HG02885 (cell line): ENCODE measurements around the gene EIF2AK2.

Source experiments
- ATAC-seq: cut with Tn5 transposase; IDR thresholded peaks from one replicate; pipeline ENCODE4 v1.9.1; 2021; ENCODE audit warnings: mild to moderate bottlenecking; ENCODE audit not compliant: unreplicated experiment, poor library complexity

EIF2AK2 gene

DNA sequence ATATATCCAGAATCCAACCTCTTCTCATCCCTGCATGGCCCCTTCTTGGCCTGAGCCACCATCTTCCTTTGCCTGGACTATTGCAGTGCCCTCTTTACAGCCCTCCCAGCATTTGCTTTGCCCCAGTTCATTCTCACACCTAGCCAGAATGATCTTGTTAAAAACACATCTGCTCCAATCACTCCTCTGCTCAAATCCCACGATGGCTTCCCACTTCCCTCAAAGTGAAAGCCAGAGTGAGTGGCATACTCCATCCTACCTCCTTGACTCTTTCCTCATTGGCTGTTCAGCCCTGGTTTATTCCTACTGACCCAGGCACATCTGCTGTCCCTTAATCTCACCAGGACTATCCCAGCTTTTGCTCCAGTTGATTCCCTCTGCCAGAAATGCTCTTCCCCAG, 17.0 kb upstream of the EIF2AK2 start:
- ATAC-seq = no peak

GRCh38 chr2:37171624-37171950, 14.8 kb upstream of the EIF2AK2 start:
- no peak for ATAC-seq

DNA sequence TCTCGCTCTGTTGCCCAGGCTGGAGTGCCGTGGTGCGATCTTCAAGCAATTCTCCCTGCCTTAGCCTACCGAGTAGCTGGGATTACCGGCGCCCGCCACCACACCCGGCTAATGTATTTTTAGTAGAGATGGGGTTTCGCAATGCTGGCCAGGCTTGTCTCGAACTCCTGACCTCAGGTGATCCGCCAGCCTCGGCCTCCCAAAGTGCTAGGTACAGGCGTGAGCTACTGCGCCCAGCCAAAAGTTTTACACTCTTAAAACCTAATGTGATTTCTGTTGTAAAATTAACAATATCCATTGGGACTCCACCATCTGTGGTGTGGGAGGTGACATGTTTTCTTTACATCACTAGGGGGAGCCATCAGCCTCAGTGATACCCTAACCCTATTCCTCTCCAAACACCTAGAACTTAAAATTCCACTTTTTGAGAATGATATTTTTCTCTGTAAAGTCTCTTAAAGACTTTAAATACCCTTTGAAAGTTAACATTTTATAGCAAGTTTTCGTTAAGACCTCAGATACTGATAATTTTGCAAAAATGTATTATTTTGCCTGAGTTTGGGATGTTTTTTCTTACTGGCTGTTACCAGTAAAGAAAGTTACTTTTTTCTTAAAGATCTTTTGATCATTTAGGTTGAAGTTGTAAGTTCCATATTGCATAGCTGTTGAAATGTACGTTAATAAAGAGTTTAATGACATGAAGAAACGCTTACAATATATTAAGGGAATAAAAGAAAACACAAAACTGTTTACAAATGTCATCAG, 11.6 kb upstream of the EIF2AK2 start:
- ATAC-seq = no peak

- no peak for ATAC-seq
Observed at GRCh38 chr2:37167636-37168180, 10.9 kb upstream of the EIF2AK2 start.

DNA sequence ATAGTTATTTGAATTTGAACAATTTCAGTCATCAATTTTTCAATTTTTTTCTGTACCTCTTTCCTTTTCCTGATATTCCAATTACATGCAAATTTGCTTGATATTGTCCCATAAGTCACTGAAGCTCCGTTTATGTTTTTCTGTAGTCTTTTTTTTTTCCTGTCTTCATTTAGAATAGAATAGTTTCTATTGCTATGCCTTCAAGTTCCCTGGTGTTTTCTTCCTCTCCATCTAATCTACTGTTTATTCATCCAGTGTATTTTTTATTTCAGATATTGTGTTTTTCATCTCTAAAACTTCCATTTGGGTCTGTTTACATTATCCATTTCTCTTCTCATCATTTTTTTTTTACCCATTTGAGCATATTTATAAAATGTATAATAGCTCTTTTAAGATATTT, 8.0 kb upstream of the EIF2AK2 start:
- no peak for ATAC-seq

DNA sequence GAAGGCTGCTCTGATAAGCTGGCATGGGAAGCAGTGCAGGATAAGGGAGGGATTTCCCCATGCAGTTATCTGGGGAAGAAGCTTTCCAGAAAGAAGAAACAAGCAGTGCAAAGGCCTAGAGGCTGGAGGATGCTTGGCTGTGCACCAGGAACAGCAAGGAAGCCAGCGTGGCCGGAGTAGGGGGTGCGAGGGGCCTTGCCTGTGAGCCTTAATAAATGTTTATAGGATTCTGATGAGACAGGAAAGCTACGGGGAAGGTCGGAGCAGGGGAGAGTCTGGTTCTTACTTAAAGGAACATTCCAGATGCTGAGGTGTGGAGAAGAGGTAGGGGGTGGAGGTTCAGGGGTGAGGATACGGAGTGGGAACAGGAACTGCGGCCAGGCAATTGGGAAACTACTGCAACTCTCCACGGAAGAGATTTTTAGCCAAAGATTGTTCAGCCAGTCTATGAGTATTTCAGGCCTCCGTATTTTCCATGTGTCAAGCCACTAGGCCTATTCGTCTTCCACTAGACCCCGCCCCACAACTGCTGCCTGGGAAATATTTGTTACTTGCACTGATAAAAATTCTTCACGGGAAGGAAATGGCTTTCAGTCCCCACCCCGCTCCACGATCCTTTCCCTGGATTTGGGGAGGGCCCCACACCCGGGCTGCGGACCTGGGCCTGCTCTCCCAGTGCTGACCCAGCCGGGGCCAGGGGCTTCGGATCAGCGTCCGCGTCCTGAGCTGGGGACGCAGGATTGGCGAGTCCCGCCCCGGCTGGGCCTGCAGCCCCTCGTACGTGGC, 516 bp downstream of the EIF2AK2 start:
- peak; percentile 13 for ATAC-seq

- no peak for ATAC-seq
Observed at GRCh38 chr2:37154785-37155184, 2.0 kb downstream of the EIF2AK2 start.

- no peak for ATAC-seq
Observed at GRCh38 chr2:37153224-37153623, 3.6 kb downstream of the EIF2AK2 start.

- no peak for ATAC-seq
Observed at GRCh38 chr2:37149626-37150322, 7.0 kb downstream of the EIF2AK2 start.

DNA sequence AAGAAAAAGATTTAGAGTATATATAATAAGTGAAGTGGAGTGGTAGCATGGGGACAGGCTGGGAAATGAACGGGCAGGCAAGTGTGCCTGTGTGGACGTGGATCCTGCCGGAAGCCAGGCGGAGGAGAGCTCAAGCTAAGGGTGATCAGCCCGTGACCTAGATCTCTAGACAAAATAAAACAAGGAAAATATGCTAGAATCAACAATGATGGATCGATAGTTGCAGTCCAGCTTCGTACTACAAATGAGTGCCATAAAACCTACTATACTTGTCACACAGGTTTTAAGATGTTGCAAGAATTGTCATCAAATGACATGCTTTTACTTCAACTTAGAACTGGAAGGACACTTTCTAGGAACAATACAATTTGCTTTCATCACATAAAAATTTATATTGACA, 8.5 kb downstream of the EIF2AK2 start:
- ATAC-seq = no peak

DNA sequence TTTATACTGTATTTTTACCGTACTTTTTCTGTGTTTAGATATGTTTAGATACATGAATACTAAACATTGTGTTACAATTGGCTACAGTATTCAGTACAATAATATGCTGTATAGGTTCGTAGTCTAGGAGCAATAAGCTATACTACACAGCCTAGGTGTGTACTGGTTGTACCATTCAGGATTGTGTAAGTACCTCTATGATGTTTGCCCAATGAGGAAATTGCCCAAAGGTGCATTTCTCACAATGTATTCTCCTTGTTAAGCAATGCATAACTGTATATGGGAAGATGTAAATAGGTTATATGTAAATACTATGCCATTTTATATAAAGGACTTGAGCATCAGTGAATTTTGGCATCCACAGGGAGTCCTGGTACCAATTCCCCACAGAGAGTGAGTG, 10.7 kb downstream of the EIF2AK2 start:
- no peak for ATAC-seq

DNA sequence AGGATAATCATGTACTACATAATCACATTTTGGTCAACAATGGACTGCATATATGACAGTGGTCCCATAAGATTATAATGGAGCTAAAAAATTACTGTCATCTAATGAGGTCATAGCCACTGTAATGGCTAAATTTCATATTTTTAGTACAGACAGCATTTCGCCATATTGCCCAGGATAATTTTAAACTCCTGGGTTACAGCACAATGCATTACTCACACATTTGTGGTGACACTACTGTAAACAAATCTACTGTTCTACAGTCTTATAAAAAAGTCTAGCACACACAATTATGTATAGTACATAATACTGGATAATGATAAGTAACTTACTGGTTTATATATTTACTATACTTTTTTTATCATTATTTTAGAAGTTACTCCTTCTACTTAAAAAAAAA, 12.8 kb downstream of the EIF2AK2 start:
- ATAC-seq = no peak

DNA sequence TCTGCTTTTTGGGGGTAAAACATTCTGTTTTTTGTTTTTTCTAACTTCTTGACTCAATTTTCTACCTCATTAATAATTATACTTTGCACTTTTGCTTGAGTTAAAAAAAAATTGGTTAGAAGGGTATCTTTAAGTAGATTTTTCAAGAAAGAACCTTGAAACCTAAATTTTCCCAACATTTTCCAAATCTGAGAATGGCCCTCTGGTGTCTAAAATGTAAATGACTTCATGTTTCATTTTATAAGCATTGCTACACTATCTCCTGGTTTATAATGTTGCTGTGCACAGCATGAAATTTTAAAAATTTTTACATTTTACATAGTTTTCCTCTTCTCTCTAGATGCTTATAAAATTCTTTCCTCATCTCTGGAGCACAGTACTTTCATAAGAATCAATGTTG, 14.2 kb downstream of the EIF2AK2 start:
- no peak for ATAC-seq

GRCh38 chr2:37132914-37133313, 23.9 kb downstream of the EIF2AK2 start:
- no peak for ATAC-seq

- no peak for ATAC-seq
Observed at GRCh38 chr2:37125416-37125815, 31.4 kb downstream of the EIF2AK2 start.

DNA sequence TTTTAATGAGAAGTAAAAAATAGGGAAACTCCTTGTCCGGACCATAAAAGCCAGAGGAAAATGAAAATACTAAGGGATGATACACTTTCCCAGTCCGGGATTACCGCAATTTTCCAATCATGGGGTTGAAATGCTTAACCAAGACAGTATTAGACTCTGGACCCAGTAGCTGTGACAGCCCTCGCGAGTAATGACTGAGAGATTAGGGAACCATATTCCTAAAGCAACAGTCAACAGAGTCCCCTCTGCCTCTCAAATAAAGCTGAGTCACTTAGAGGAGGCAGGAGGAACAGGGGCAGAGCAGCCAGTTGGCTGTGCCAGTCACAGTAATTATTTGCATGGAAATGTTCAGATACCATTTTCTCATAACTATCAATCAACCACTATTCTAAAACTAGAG, 37.6 kb downstream of the EIF2AK2 start:
- no peak for ATAC-seq

GRCh38 chr2:37117566-37117965, 39.2 kb downstream of the EIF2AK2 start:
- no peak for ATAC-seq

DNA sequence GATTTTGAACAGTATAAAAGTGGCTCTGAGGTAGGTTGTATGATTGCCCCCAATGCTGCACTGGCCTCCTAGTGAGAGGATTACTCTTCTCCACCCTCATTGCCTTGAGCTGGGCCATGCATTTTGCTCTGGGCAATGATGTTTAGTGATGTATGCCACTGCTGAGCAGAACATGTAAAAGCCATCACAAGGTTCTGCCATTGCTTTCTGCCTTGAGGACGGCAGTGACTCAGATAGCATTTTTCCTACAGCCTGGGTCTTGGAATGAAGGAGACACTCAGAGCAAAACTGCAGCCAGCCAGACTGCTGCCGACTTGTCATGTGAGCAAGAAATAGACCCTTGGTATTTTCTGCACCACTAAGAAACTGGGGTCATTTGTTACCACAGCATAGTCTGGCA, 44.8 kb downstream of the EIF2AK2 start:
- no peak for ATAC-seq

DNA sequence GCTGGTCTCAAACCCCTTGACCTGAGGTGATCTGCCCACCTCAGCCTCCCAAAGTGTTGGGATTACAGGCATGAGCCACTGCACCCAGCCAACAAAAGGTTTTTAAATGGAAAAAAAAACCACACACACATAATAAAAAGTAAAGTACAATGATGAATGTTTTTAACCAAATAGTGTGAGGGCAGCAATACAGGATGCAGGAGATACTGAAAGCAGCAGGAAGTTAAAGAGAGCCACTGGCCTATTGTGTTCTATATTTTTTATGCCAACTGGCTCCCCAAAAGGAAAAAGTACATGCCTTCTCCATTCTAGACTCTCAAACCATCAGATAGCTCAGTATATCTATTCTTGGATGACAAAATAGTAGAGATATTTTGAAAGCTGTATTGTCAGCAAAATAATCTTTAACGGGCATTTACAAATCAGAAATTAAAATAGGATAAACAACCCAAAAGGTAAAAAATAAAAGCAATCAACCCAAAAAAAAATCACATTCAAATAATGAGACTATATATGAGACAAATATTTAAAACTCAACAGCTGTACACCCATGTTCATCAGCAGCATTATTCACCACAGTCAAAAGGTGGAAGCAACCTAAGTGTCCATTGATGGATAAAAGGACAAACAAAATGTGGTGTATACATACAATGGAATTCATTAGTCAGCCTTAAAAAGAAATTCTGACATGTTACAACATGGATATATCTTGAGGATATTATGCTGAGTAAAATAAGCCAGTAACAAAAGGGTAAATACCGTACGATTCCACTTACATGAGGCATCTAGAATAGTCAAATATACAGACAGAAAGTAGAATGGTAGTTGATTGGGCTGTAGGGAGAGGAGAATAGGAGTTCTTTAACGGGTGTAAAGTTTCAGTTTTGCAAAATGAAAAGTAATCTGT, 46.2 kb downstream of the EIF2AK2 start:
- no peak for ATAC-seq

- ATAC-seq = no peak
Observed at GRCh38 chr2:37109523-37109922, 47.3 kb downstream of the EIF2AK2 start.
